GM19324 (cell line): Measurements from ENCODE around the gene ABHD12.
"Not testable (repeated sequence)": the region's sequence is repeated elsewhere in the genome, so short reads cannot be mapped to it uniquely, and the experiment has no call there.

Source experiments
- ATAC-seq: cut with Tn5 transposase; IDR thresholded peaks from one replicate; pipeline ENCODE4 v1.9.1; 2021; ENCODE audit warnings: mild to moderate bottlenecking, moderate library complexity; ENCODE audit not compliant: unreplicated experiment, low FRiP score

Gene ABHD12

GRCh38 chr20:25324412-25324811 is 66.2 kb downstream of the ABHD12 start:
- ATAC-seq = no peak

- no peak for ATAC-seq
Observed at GRCh38 chr20:25323496-25324246, 67.0 kb downstream of the ABHD12 start.

- ATAC-seq = no peak
Observed at GRCh38 chr20:25321991-25322390, 68.6 kb downstream of the ABHD12 start.

- no peak for ATAC-seq
Observed at GRCh38 chr20:25321262-25321831, 69.3 kb downstream of the ABHD12 start.

GRCh38 chr20:25320035-25320800 is 70.4 kb downstream of the ABHD12 start:
- no peak for ATAC-seq

GRCh38 chr20:25319241-25320034 is 71.2 kb downstream of the ABHD12 start:
- ATAC-seq = peak; percentile 7

- peak; percentile 80 for ATAC-seq
Observed at GRCh38 chr20:25318471-25319240, 72.0 kb downstream of the ABHD12 start.

GRCh38 chr20:25317351-25318075 is 73.1 kb downstream of the ABHD12 start:
- ATAC-seq = no peak

- no peak for ATAC-seq
Observed at GRCh38 chr20:25316506-25317190, 74.0 kb downstream of the ABHD12 start.

- ATAC-seq = no peak
Observed at GRCh38 chr20:25315418-25316210, 75.0 kb downstream of the ABHD12 start.

GRCh38 chr20:25314497-25315417 is 75.9 kb downstream of the ABHD12 start:
- no peak for ATAC-seq

GRCh38 chr20:25313593-25313992 is 77.0 kb downstream of the ABHD12 start:
- ATAC-seq = no peak

GRCh38 chr20:25312716-25313115 is 77.9 kb downstream of the ABHD12 start:
- ATAC-seq = not testable (repeated sequence)

GRCh38 chr20:25310921-25311728 is 79.5 kb downstream of the ABHD12 start:
- no peak for ATAC-seq

- peak; percentile 87 for ATAC-seq
Observed at GRCh38 chr20:25310268-25310920, 80.2 kb downstream of the ABHD12 start.
